ENCODE data around the gene RANBP10.

The RANBP10 gene

GRCh38 chr16:67796099-67796718, 10.2 kb downstream of the RANBP10 start:
- TF ChIP-seq CTCF (IDR thresholded peaks at IDR 0.05; ENCODE audit: insufficient read depth, missing control alignments) = no peak
- FAIRE-seq (no peak), DNase-seq (ENCODE audit: insufficient read length, low spot score) (no peak)

- TF ChIP-seq CTCF (IDR thresholded peaks at IDR 0.05; ENCODE audit: insufficient read depth, missing control alignments) = no peak
- no peak for FAIRE-seq
- no peak for DNase-seq (ENCODE audit: insufficient read length, low spot score)
These were observed 16.3 kb downstream of the RANBP10 start for GRCh38 chr16:67790071-67790470.

- no peak for FAIRE-seq
- no peak for TF ChIP-seq CTCF (IDR thresholded peaks at IDR 0.05; ENCODE audit: insufficient read depth, missing control alignments)
- no peak for DNase-seq (ENCODE audit: insufficient read length, low spot score)
These were observed 19.9 kb downstream of the RANBP10 start for GRCh38 chr16:67786491-67786890.

GRCh38 chr16:67783353-67783725, 23.0 kb downstream of the RANBP10 start:
- TF ChIP-seq CTCF (IDR thresholded peaks at IDR 0.05; ENCODE audit: insufficient read depth, missing control alignments) = no peak
- FAIRE-seq (no peak), DNase-seq (ENCODE audit: insufficient read length, low spot score) (no peak)

- DNase-seq (ENCODE audit: insufficient read length, low spot score) (no peak), FAIRE-seq (no peak)
- TF ChIP-seq CTCF (IDR thresholded peaks at IDR 0.05; ENCODE audit: insufficient read depth, missing control alignments) = no peak
These were observed 23.6 kb downstream of the RANBP10 start for GRCh38 chr16:67782567-67783352.

GRCh38 chr16:67781565-67781921, 24.8 kb downstream of the RANBP10 start:
- TF ChIP-seq CTCF (IDR thresholded peaks at IDR 0.05; ENCODE audit: insufficient read depth, missing control alignments) = no peak

More at GRCh38 chr16:67781565-67781921, 24.8 kb downstream of the RANBP10 start:
- FAIRE-seq (no peak), DNase-seq (ENCODE audit: insufficient read length, low spot score) (no peak)
